ENCODE data around the gene CAPN2.
A peak's percentile ranks its signal among the peaks of the same experiment; 100 is the strongest.

CAPN2 gene

DNA sequence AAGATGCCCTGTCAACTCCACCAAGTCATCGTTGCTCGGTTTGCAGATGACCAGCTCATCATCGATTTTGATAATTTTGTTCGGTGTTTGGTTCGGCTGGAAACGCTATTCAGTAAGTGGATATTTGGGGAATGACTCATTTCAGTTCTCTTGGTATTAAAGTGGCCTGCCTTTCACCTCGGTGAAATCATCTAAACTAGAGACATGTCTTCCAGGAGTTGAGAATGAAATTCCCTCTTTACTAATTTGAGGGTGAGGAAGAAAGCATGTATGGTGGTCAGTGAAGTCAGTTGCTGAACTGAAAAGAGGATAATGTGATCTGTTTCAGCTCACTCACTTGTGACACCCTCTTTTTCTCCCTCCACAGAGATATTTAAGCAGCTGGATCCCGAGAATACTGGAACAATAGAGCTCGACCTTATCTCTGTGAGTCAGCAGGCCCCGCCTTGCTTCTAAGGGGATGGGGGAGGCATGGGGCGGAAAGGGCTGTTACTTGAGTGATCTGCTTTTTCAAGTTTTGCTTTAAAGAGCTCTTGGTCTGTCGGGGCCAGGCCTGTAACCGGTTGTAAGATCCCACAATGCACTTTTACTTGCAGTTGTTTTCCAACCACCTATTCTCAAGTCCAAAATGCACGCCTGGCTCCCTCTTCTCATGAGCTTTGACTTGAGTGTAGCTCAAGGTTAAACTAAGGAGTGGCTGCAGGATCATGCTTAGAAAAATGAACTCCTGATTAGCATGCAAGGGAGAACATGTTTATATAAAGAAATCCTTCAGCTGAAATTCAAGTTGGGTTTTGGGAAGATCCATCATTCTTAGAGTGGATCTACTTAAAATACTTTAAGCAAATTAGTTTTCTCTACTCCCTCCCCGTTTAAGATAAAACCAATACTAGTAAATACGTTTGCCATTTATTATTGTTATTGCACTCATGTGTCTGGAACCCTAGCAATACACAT is 59.8 kb downstream of the CAPN2 start (continued):
- TF ChIP-seq ZNF146 (tag by site-specific recombination; IDR thresholded peaks at IDR 0.05) (0 out of 2 replicates have a peak, but pooled peaks have one; percentile 28), SP3 (tag by site-specific recombination; IDR thresholded peaks at IDR 0.05) (peak; percentile 56; the same call in 1 of the 2 replicates), ZNF629 (tag by site-specific recombination; IDR thresholded peaks at IDR 0.05) (peak; percentile 80), ZBTB21 (tag by site-specific recombination; IDR thresholded peaks at IDR 0.05) (peak; percentile 19; the same call in 1 of the 2 replicates), ZNF10 (tag by site-specific recombination; IDR thresholded peaks at IDR 0.05) (peak; percentile 57; the same call in 1 of the 2 replicates), SETDB1 (IDR thresholded peaks at IDR 0.05; ENCODE audit: insufficient read length, low read length) (no peak), ZNF175 (tag by site-specific recombination; IDR thresholded peaks at IDR 0.05) (no peak), ZNF596 (tag by site-specific recombination; IDR thresholded peaks at IDR 0.05) (no peak), KLF1 (tag by site-specific recombination; IDR thresholded peaks at IDR 0.05) (peak; percentile 80; the same call in 1 of the 2 replicates), KLF16 (tag by site-specific recombination; IDR thresholded peaks at IDR 0.05) (peak; percentile 23; the same call in 1 of the 2 replicates), ZXDB (tag by site-specific recombination; IDR thresholded peaks at IDR 0.05) (peak; percentile 67), SP7 (tag by site-specific recombination; IDR thresholded peaks at IDR 0.05) (peak; percentile 92), ZNF768 (tag by site-specific recombination; IDR thresholded peaks at IDR 0.05) (no peak), ZNF184 (tag by site-specific recombination; IDR thresholded peaks at IDR 0.05) (0 out of 2 replicates have a peak, but pooled peaks have one; percentile 17), IKZF3 (tag by site-specific recombination; IDR thresholded peaks at IDR 0.05) (peak; percentile 67), ZFP37 (tag by site-specific recombination; IDR thresholded peaks at IDR 0.05) (peak; percentile 93)
- TF ChIP-seq, protein P1, sequence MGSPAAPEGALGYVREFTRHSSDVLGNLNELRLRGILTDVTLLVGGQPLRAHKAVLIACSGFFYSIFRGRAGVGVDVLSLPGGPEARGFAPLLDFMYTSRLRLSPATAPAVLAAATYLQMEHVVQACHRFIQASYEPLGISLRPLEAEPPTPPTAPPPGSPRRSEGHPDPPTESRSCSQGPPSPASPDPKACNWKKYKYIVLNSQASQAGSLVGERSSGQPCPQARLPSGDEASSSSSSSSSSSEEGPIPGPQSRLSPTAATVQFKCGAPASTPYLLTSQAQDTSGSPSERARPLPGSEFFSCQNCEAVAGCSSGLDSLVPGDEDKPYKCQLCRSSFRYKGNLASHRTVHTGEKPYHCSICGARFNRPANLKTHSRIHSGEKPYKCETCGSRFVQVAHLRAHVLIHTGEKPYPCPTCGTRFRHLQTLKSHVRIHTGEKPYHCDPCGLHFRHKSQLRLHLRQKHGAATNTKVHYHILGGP (tag by site-specific recombination; IDR thresholded peaks at IDR 0.05) = no peak
- TF ChIP-seq, protein P2, sequence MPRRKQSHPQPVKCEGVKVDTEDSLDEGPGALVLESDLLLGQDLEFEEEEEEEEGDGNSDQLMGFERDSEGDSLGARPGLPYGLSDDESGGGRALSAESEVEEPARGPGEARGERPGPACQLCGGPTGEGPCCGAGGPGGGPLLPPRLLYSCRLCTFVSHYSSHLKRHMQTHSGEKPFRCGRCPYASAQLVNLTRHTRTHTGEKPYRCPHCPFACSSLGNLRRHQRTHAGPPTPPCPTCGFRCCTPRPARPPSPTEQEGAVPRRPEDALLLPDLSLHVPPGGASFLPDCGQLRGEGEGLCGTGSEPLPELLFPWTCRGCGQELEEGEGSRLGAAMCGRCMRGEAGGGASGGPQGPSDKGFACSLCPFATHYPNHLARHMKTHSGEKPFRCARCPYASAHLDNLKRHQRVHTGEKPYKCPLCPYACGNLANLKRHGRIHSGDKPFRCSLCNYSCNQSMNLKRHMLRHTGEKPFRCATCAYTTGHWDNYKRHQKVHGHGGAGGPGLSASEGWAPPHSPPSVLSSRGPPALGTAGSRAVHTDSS (tag by site-specific recombination; IDR thresholded peaks at IDR 0.05) = no peak
- TF ChIP-seq, protein P3, sequence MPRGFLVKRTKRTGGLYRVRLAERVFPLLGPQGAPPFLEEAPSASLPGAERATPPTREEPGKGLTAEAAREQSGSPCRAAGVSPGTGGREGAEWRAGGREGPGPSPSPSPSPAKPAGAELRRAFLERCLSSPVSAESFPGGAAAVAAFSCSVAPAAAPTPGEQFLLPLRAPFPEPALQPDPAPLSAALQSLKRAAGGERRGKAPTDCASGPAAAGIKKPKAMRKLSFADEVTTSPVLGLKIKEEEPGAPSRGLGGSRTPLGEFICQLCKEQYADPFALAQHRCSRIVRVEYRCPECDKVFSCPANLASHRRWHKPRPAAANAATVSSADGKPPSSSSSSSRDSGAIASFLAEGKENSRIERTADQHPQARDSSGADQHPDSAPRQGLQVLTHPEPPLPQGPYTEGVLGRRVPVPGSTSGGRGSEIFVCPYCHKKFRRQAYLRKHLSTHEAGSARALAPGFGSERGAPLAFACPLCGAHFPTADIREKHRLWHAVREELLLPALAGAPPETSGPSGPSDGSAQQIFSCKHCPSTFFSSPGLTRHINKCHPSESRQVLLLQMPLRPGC (tag by site-specific recombination; IDR thresholded peaks at IDR 0.05) = peak; percentile 68; the same call in 1 of the 2 replicates
- TF ChIP-seq, protein P4, sequence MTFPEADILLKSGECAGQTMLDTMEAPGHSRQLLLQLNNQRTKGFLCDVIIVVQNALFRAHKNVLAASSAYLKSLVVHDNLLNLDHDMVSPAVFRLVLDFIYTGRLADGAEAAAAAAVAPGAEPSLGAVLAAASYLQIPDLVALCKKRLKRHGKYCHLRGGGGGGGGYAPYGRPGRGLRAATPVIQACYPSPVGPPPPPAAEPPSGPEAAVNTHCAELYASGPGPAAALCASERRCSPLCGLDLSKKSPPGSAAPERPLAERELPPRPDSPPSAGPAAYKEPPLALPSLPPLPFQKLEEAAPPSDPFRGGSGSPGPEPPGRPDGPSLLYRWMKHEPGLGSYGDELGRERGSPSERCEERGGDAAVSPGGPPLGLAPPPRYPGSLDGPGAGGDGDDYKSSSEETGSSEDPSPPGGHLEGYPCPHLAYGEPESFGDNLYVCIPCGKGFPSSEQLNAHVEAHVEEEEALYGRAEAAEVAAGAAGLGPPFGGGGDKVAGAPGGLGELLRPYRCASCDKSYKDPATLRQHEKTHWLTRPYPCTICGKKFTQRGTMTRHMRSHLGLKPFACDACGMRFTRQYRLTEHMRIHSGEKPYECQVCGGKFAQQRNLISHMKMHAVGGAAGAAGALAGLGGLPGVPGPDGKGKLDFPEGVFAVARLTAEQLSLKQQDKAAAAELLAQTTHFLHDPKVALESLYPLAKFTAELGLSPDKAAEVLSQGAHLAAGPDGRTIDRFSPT (tag by site-specific recombination; IDR thresholded peaks at IDR 0.05) = peak; percentile 69
- TF ChIP-seq, protein P5, sequence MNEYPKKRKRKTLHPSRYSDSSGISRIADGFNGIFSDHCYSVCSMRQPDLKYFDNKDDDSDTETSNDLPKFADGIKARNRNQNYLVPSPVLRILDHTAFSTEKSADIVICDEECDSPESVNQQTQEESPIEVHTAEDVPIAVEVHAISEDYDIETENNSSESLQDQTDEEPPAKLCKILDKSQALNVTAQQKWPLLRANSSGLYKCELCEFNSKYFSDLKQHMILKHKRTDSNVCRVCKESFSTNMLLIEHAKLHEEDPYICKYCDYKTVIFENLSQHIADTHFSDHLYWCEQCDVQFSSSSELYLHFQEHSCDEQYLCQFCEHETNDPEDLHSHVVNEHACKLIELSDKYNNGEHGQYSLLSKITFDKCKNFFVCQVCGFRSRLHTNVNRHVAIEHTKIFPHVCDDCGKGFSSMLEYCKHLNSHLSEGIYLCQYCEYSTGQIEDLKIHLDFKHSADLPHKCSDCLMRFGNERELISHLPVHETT (tag by site-specific recombination; IDR thresholded peaks at IDR 0.05) = peak; percentile 77
- TF ChIP-seq, protein P6, sequence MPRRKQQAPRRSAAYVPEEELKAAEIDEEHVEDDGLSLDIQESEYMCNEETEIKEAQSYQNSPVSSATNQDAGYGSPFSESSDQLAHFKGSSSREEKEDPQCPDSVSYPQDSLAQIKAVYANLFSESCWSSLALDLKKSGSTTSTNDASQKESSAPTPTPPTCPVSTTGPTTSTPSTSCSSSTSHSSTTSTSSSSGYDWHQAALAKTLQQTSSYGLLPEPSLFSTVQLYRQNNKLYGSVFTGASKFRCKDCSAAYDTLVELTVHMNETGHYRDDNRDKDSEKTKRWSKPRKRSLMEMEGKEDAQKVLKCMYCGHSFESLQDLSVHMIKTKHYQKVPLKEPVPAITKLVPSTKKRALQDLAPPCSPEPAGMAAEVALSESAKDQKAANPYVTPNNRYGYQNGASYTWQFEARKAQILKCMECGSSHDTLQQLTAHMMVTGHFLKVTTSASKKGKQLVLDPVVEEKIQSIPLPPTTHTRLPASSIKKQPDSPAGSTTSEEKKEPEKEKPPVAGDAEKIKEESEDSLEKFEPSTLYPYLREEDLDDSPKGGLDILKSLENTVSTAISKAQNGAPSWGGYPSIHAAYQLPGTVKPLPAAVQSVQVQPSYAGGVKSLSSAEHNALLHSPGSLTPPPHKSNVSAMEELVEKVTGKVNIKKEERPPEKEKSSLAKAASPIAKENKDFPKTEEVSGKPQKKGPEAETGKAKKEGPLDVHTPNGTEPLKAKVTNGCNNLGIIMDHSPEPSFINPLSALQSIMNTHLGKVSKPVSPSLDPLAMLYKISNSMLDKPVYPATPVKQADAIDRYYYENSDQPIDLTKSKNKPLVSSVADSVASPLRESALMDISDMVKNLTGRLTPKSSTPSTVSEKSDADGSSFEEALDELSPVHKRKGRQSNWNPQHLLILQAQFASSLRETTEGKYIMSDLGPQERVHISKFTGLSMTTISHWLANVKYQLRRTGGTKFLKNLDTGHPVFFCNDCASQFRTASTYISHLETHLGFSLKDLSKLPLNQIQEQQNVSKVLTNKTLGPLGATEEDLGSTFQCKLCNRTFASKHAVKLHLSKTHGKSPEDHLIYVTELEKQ (tag by site-specific recombination; IDR thresholded peaks at IDR 0.05; ENCODE audit: borderline replicate concordance) = peak; percentile 44
- TF ChIP-seq, protein P7, sequence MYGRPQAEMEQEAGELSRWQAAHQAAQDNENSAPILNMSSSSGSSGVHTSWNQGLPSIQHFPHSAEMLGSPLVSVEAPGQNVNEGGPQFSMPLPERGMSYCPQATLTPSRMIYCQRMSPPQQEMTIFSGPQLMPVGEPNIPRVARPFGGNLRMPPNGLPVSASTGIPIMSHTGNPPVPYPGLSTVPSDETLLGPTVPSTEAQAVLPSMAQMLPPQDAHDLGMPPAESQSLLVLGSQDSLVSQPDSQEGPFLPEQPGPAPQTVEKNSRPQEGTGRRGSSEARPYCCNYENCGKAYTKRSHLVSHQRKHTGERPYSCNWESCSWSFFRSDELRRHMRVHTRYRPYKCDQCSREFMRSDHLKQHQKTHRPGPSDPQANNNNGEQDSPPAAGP (tag by site-specific recombination; IDR thresholded peaks at IDR 0.05) = peak; percentile 80
- TF ChIP-seq, protein P8, sequence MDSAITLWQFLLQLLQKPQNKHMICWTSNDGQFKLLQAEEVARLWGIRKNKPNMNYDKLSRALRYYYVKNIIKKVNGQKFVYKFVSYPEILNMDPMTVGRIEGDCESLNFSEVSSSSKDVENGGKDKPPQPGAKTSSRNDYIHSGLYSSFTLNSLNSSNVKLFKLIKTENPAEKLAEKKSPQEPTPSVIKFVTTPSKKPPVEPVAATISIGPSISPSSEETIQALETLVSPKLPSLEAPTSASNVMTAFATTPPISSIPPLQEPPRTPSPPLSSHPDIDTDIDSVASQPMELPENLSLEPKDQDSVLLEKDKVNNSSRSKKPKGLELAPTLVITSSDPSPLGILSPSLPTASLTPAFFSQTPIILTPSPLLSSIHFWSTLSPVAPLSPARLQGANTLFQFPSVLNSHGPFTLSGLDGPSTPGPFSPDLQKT (IDR thresholded peaks at IDR 0.05; ENCODE audit: borderline replicate concordance, low read depth, low read length) = no peak

Data from HEK293 (cell line).